ENCODE measurements around the gene LARP4. TPM values are rescaled to one million over a fixed set of nuclear protein-coding genes. Genes with fewer than 3 reads are reported as not detected.
A peak's percentile ranks its signal among the peaks of the same experiment; 100 is the strongest.

Gene LARP4
- total RNA-seq, result 10 to 100 TPM; 44.5 to 81.5 (median 58.4) TPM

GRCh38 chr12:50400638-50401499 is at the start of gene LARP4:
Gene LARP4, plus strand, starts transcription at chr12:50400885. Its CDS starts 126 bp downstream, at chr12:50401011.
- DNase-seq (ENCODE audit: low spot score) (peak; percentile 55), ATAC-seq (ENCODE audit: low FRiP score) (peak; percentile 98)

DNA sequence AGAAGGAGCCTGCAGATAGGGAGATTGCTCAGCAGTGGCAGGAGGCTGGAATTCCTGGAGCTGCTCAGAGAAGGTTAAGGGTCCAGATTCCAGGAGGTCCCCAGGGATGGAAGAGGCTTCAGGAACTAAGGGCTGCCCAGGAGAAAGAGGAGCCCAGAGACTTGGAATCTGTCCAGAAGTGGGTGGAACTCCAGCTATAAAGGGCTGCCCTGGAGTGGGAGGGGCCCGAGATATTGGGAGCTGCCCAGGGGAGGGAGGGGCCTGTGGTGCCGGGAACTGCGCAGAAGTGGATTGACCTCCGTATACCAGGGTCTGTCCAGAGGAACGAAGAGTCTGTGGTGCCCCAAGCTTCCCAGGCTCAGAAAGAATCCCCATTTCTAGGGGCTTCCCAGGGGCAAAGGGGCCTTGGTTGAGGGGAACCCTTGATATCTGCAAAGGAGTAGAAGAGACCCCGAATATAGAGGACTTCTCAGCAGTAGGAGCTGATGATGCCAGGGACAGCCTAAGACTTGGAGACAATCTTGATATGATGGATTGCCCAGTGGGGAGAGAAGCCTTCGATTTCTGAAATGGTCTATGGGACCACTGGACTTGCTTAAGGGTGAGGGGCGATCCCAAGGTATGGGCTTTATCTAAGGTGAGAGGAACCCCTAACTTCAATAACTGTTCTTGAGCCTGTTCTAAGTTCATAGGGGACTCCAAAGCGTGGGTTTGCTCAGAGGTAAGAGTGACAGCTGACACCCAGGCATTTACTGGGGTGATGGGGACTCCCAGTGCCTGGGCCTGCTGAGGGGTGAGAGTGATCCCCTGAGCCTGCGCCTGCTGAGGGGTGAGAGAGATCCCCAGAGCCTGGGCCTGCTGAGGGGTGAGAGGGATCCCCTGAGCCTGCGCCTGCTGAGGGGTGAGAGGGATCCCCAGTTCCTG is 49.3 kb upstream of the LARP4 start:
- no peak for DNase-seq (ENCODE audit: low spot score)
- ATAC-seq (ENCODE audit: low FRiP score), result no peak
- no peak for TF ChIP-seq CTCF (IDR thresholded peaks at IDR 0.05)

More at GRCh38 chr12:50400638-50401499, at the start of gene LARP4:
- TF ChIP-seq CTCF (IDR thresholded peaks at IDR 0.05), result no peak

DNA sequence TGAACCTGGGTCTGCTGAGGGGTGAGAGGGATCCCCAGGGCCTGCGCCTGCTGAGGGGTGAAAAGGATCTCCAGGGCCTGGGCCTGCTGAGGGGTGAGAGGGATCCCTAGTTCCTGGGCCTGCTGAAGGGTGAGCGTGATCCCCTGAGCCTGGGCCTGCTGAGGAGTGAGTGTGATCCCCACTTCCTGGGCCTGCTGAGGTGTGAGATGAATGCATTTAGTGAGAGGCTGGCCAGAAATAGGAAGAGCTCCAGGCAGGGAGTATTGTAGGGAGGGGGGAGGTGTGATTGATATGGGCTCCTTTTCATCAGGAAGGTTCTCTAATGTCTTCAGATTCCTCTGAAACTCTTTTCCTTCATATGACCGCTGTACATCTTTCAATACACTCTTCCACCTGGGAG is 47.3 kb upstream of the LARP4 start:
- TF ChIP-seq CTCF (IDR thresholded peaks at IDR 0.05), result no peak
- DNase-seq (ENCODE audit: low spot score) (no peak), ATAC-seq (ENCODE audit: low FRiP score) (no peak)

GRCh38 chr12:50353869-50354593 is 46.7 kb upstream of the LARP4 start:
- ATAC-seq (ENCODE audit: low FRiP score), result no peak

GRCh38 chr12:50354908-50355307 is 45.8 kb upstream of the LARP4 start:
- DNase-seq (ENCODE audit: low spot score), result no peak
- no peak for TF ChIP-seq CTCF (IDR thresholded peaks at IDR 0.05)
- ATAC-seq (ENCODE audit: low FRiP score), result no peak

More at GRCh38 chr12:50353869-50354593, 46.7 kb upstream of the LARP4 start:
- TF ChIP-seq CTCF (IDR thresholded peaks at IDR 0.05), result no peak
- DNase-seq (ENCODE audit: low spot score), result no peak

GRCh38 chr12:50355365-50355764 is 45.3 kb upstream of the LARP4 start:
- ATAC-seq (ENCODE audit: low FRiP score), result no peak
- DNase-seq (ENCODE audit: low spot score), result no peak
- no peak for TF ChIP-seq CTCF (IDR thresholded peaks at IDR 0.05)

Measured in omental fat pad (tissue), 4 donors.